SU-DHL-6 (cell line): ENCODE results near the gene NRBF2.

ENCODE experiments used
- H2AFZ ChIP-seq: fragments of 200-600 bp; sonication (generic); 2 replicates; pipeline ENCODE4 v1.6.1; 2014; ENCODE audit warnings: low read depth, mild to moderate bottlenecking, moderate library complexity, mixed read lengths, antibody characterized with exemption, low read length; ENCODE audit not compliant: severe bottlenecking
- H3F3A ChIP-seq: fragments of 200-600 bp; shearing (Covaris generic); 2 replicates; pipeline ENCODE4 v1.6.0; 2016; ENCODE audit warnings: antibody characterized with exemption, mild to moderate bottlenecking; ENCODE audit not compliant: insufficient read depth
- H3K27ac ChIP-seq: fragments of 200-600 bp; sonication (generic); 2 replicates; pipeline ENCODE4 v1.5.1; 2016; ENCODE audit warnings: low read depth, mild to moderate bottlenecking, low read length, moderate library complexity, mixed read lengths
- H3K27me3 ChIP-seq: fragments of 200-600 bp; sonication (generic), shearing (Covaris generic); 2 replicates; pipeline ENCODE4 v1.6.0; 2014; ENCODE audit warnings: mild to moderate bottlenecking, low read length
- H3K36me3 ChIP-seq: fragments of 200-600 bp; sonication (generic); 2 replicates; pipeline ENCODE4 v1.6.1; 2014; ENCODE audit warnings: mild to moderate bottlenecking, low read length, mixed read lengths
- H3K4me2 ChIP-seq: fragments of 300-600, 200-600 bp; shearing (Covaris generic), sonication (generic); 2 replicates; pipeline ENCODE4 v1.6.0; 2014; ENCODE audit warnings: low read length, low read depth, mild to moderate bottlenecking; ENCODE audit not compliant: poor library complexity, severe bottlenecking
- H3K4me3 ChIP-seq: fragments of 200-600 bp; sonication (generic); 2 replicates; pipeline ENCODE4 v1.5.1; 2014; ENCODE audit warnings: antibody characterized with exemption, low read length, mild to moderate bottlenecking, mixed read lengths; ENCODE audit not compliant: insufficient read depth, poor library complexity, severe bottlenecking
- H3K79me2 ChIP-seq: fragments of 200-600 bp; sonication (generic); 2 replicates; pipeline ENCODE4 v1.6.1; 2014; ENCODE audit warnings: mild to moderate bottlenecking, low read length, moderate library complexity; ENCODE audit not compliant: insufficient read depth
- H3K9ac ChIP-seq: fragments of 200-600 bp; sonication (generic); 2 replicates; pipeline ENCODE4 v1.7.0; 2014; ENCODE audit warnings: mild to moderate bottlenecking, low read length
- H3K9me2 ChIP-seq: fragments of 200-600 bp; sonication (generic); replicated peaks from 2 replicates; pipeline ENCODE4 v1.6.1; 2014; ENCODE audit warnings: low read length; ENCODE audit not compliant: insufficient read depth
- H3K9me3 ChIP-seq: fragments of 200-600 bp; sonication (generic); 2 replicates; pipeline ENCODE4 v1.6.1; 2014; ENCODE audit warnings: low read length, mixed read lengths; ENCODE audit not compliant: insufficient read depth
- H4K20me1 ChIP-seq: fragments of 200-600 bp; sonication (generic); 2 replicates; pipeline ENCODE4 v1.6.1; 2014; ENCODE audit warnings: low read depth, mild to moderate bottlenecking, antibody characterized with exemption, low read length, moderate library complexity, mixed read lengths
- CTCF ChIP-seq: fragments of 200-600 bp; sonication (generic); IDR thresholded peaks from one replicate; pipeline ENCODE4 v1.5.1; 2017; ENCODE audit warnings: antibody characterized with exemption, mild to moderate bottlenecking, low read length, moderate library complexity; ENCODE audit not compliant: insufficient read depth, poor library complexity, severe bottlenecking
- EZH2phosphoT487 ChIP-seq: fragments of 200-600 bp; sonication (generic), shearing (Covaris generic); conservative IDR thresholded peaks from 2 replicates; pipeline ENCODE4 v1.6.1; 2018; ENCODE audit warnings: mild to moderate bottlenecking, antibody characterized with exemption, low read length, moderate library complexity, mixed read lengths

Gene NRBF2

GRCh38 chr10:63103971-63104409, 29.1 kb upstream of the NRBF2 start:
- no peak overlapping the region for H3K27ac ChIP-seq
- no peak overlapping the region for H2AFZ ChIP-seq
- no peak overlapping the region for H3K4me2 ChIP-seq
- H3K79me2 ChIP-seq: no peaks in the 10 kb centered on the region
- no peaks in the 10 kb centered on the region for H3K9me2 ChIP-seq
- H3K27me3 ChIP-seq: no peaks in the 10 kb centered on the region
- H3F3A ChIP-seq: no peaks in the 10 kb centered on the region
- no peaks in the 10 kb centered on the region for H4K20me1 ChIP-seq
- H3K36me3 ChIP-seq: no peaks in the 10 kb centered on the region
- TF ChIP-seq EZH2phosphoT487 (no peak), CTCF (no peak)
- no peak overlapping the region for H3K9ac ChIP-seq
- no peaks in the 10 kb centered on the region for H3K9me3 ChIP-seq
- H3K4me3 ChIP-seq: no peak overlapping the region

- Histone ChIP-seq H2AFZ (no peak overlapping the region), H3K9me3 (no peaks in the 10 kb centered on the region), H3K4me2 (no peak overlapping the region), H3K27ac (no peak overlapping the region), H3K79me2 (no peaks in the 10 kb centered on the region), H3K4me3 (no peak overlapping the region), H4K20me1 (no peaks in the 10 kb centered on the region), H3K36me3 (no peaks in the 10 kb centered on the region), H3K27me3 (no peaks in the 10 kb centered on the region), H3F3A (no peaks in the 10 kb centered on the region), H3K9me2 (no peaks in the 10 kb centered on the region), H3K9ac (no peak overlapping the region)
- no peak for TF ChIP-seq EZH2phosphoT487
- TF ChIP-seq CTCF: no peak
Observed at GRCh38 chr10:63105225-63106110, 27.7 kb upstream of the NRBF2 start.

- Histone ChIP-seq H3K9me3 (no peaks in the 10 kb centered on the region), H2AFZ (no peak overlapping the region), H3K36me3 (no peaks in the 10 kb centered on the region), H3K4me3 (no peak overlapping the region), H3F3A (no peaks in the 10 kb centered on the region), H3K27ac (no peak overlapping the region), H3K4me2 (no peak overlapping the region), H4K20me1 (no peaks in the 10 kb centered on the region), H3K9me2 (no peaks in the 10 kb centered on the region), H3K27me3 (no peaks in the 10 kb centered on the region), H3K9ac (no peak overlapping the region), H3K79me2 (no peaks in the 10 kb centered on the region)
- TF ChIP-seq CTCF (no peak), EZH2phosphoT487 (no peak)
Observed at GRCh38 chr10:63106111-63106755, 26.9 kb upstream of the NRBF2 start.
